GM23338 (cell line): Measurements from ENCODE around the gene HCN2.

ENCODE experiments used
- CREB1 ChIP-seq: fragments of 250-450 bp; sonication (Bioruptor Pico); IDR thresholded peaks from 2 replicates; pipeline ENCODE4 v1.5.0; 2020; ENCODE audit warnings: low read depth, mild to moderate bottlenecking, moderate library complexity
- CTCF ChIP-seq, 2 experiments: fragments of 200-600 bp in 1 of 2; sonication (generic) in 1 of 2; conservative IDR thresholded peaks; 2 replicates each; pipeline versions ENCODE4 v1.5.1 to v1.6.1; 2016 to 2017; ENCODE audit warnings: antibody characterized with exemption in 2 of 2, low read depth in 2 of 2, mild to moderate bottlenecking in 2 of 2, moderate library complexity in 1 of 2
- ETS1 ChIP-seq: IDR thresholded peaks from 2 replicates; pipeline ENCODE4 v1.6.1; 2016; ENCODE audit warnings: antibody characterized with exemption
- EZH2 ChIP-seq: fragments of 200-600 bp; sonication (generic); IDR thresholded peaks from one replicate; pipeline ENCODE4 v1.8.0; 2017; ENCODE audit warnings: antibody characterized with exemption, mild to moderate bottlenecking, low read depth; ENCODE audit not compliant: unreplicated experiment
- EZH2phosphoT487 ChIP-seq: fragments of 200-600 bp; sonication (generic); IDR thresholded peaks from one replicate; pipeline ENCODE4 v1.8.1; 2018; ENCODE audit warnings: antibody characterized with exemption; ENCODE audit not compliant: unreplicated experiment
- JUNB ChIP-seq: IDR thresholded peaks from one replicate; pipeline ENCODE4 v1.6.1; 2016; ENCODE audit warnings: antibody characterized with exemption; ENCODE audit not compliant: unreplicated experiment
- POLR2AphosphoS5 ChIP-seq: IDR thresholded peaks from 2 replicates; pipeline ENCODE4 v1.6.1; 2016; ENCODE audit warnings: antibody characterized with exemption, low read depth
- REST ChIP-seq: IDR thresholded peaks from one replicate; pipeline ENCODE4 v1.6.1; 2018; ENCODE audit warnings: antibody characterized with exemption; ENCODE audit not compliant: unreplicated experiment
- ZNF331 ChIP-seq: fragments of 250-450 bp; sonication (Bioruptor Pico); IDR thresholded peaks from 2 replicates; pipeline ENCODE4 v1.5.0; 2020; ENCODE audit warnings: low read depth, mild to moderate bottlenecking, moderate library complexity
- TF ChIP-seq, protein P1 (sequence below): fragments of 250-450 bp; sonication (Bioruptor Pico); IDR thresholded peaks from 2 replicates; pipeline ENCODE4 v1.5.0; 2020; ENCODE audit warnings: mild to moderate bottlenecking, moderate library complexity

- TF ChIP-seq CTCF (conservative IDR thresholded peaks at IDR 0.05; ENCODE audit: low read depth in 2 of 2) = no peak
- no peak for TF ChIP-seq ETS1
- no peak for TF ChIP-seq EZH2phosphoT487
- TF ChIP-seq REST = no peak
- no peak for TF ChIP-seq EZH2
- no peak for TF ChIP-seq POLR2AphosphoS5
- no peak for TF ChIP-seq ZNF331 (CRISPR knock-in tag)
- TF ChIP-seq JUNB = no peak
- TF ChIP-seq, protein P1, sequence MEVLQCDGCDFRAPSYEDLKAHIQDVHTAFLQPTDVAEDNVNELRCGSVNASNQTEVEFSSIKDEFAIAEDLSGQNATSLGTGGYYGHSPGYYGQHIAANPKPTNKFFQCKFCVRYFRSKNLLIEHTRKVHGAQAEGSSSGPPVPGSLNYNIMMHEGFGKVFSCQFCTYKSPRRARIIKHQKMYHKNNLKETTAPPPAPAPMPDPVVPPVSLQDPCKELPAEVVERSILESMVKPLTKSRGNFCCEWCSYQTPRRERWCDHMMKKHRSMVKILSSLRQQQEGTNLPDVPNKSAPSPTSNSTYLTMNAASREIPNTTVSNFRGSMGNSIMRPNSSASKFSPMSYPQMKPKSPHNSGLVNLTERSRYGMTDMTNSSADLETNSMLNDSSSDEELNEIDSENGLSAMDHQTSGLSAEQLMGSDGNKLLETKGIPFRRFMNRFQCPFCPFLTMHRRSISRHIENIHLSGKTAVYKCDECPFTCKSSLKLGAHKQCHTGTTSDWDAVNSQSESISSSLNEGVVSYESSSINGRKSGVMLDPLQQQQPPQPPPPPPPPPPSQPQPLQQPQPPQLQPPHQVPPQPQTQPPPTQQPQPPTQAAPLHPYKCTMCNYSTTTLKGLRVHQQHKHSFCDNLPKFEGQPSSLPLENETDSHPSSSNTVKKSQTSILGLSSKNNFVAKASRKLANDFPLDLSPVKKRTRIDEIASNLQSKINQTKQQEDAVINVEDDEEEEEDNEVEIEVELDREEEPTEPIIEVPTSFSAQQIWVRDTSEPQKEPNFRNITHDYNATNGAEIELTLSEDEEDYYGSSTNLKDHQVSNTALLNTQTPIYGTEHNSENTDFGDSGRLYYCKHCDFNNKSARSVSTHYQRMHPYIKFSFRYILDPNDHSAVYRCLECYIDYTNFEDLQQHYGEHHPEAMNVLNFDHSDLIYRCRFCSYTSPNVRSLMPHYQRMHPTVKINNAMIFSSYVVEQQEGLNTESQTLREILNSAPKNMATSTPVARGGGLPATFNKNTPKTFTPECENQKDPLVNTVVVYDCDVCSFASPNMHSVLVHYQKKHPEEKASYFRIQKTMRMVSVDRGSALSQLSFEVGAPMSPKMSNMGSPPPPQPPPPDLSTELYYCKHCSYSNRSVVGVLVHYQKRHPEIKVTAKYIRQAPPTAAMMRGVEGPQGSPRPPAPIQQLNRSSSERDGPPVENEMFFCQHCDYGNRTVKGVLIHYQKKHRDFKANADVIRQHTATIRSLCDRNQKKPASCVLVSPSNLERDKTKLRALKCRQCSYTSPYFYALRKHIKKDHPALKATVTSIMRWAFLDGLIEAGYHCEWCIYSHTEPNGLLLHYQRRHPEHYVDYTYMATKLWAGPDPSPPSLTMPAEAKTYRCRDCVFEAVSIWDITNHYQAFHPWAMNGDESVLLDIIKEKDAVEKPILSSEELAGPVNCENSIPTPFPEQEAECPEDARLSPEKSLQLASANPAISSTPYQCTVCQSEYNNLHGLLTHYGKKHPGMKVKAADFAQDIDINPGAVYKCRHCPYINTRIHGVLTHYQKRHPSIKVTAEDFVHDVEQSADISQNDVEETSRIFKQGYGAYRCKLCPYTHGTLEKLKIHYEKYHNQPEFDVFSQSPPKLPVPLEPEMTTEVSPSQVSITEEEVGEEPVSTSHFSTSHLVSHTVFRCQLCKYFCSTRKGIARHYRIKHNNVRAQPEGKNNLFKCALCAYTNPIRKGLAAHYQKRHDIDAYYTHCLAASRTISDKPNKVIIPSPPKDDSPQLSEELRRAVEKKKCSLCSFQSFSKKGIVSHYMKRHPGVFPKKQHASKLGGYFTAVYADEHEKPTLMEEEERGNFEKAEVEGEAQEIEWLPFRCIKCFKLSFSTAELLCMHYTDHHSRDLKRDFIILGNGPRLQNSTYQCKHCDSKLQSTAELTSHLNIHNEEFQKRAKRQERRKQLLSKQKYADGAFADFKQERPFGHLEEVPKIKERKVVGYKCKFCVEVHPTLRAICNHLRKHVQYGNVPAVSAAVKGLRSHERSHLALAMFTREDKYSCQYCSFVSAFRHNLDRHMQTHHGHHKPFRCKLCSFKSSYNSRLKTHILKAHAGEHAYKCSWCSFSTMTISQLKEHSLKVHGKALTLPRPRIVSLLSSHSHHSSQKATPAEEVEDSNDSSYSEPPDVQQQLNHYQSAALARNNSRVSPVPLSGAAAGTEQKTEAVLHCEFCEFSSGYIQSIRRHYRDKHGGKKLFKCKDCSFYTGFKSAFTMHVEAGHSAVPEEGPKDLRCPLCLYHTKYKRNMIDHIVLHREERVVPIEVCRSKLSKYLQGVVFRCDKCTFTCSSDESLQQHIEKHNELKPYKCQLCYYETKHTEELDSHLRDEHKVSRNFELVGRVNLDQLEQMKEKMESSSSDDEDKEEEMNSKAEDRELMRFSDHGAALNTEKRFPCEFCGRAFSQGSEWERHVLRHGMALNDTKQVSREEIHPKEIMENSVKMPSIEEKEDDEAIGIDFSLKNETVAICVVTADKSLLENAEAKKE = no peak
- no peak for TF ChIP-seq CREB1 (CRISPR knock-in tag)
Observed at GRCh38 chr19:602391-603301, 13.0 kb downstream of the HCN2 start.
